Right forelimb (tissue), 1 donor: ENCODE measurements around the gene CNGB1.
"Not testable (repeated sequence)": the region's sequence is repeated elsewhere in the genome, so short reads cannot be mapped to it uniquely, and the experiment has no call there.

ENCODE experiments used
- DNase-seq: peaks from one replicate; pipeline ENCODE4 v3.0.0-alpha.2; 2018

CNGB1 gene

GRCh38 chr16:57923841-57924240 lies 47.1 kb downstream of the CNGB1 start:
- DNase-seq: no peak

- DNase-seq: no peak
Measured at GRCh38 chr16:57923418-57923817, 47.5 kb downstream of the CNGB1 start.

GRCh38 chr16:57920880-57921229 lies 50.1 kb downstream of the CNGB1 start:
- DNase-seq: no peak

GRCh38 chr16:57920215-57920879 lies 50.6 kb downstream of the CNGB1 start:
- peak; percentile 58 for DNase-seq

- DNase-seq: no peak
Measured at GRCh38 chr16:57918994-57919393, 51.9 kb downstream of the CNGB1 start.

GRCh38 chr16:57918444-57918843 lies 52.5 kb downstream of the CNGB1 start:
- DNase-seq: no peak

- DNase-seq: not testable (repeated sequence)
Measured at GRCh38 chr16:57917929-57918328, 53.0 kb downstream of the CNGB1 start.

GRCh38 chr16:57917489-57917888 lies 53.4 kb downstream of the CNGB1 start:
- DNase-seq: not testable (repeated sequence)

GRCh38 chr16:57916735-57917438 lies 54.0 kb downstream of the CNGB1 start:
- DNase-seq: no peak

GRCh38 chr16:57915811-57916488 lies 55.0 kb downstream of the CNGB1 start:
- DNase-seq: no peak

GRCh38 chr16:57915267-57915666 lies 55.7 kb downstream of the CNGB1 start:
- DNase-seq: no peak

GRCh38 chr16:57914244-57915173 lies 56.4 kb downstream of the CNGB1 start:
- no peak for DNase-seq

- DNase-seq: no peak
Measured at GRCh38 chr16:57912529-57913260, 58.2 kb downstream of the CNGB1 start.

- no peak for DNase-seq
Measured at GRCh38 chr16:57911743-57912142, 59.2 kb downstream of the CNGB1 start.

- DNase-seq: no peak
Measured at GRCh38 chr16:57910696-57911095, 60.2 kb downstream of the CNGB1 start.

- DNase-seq: no peak
Measured at GRCh38 chr16:57908409-57908987, 62.4 kb downstream of the CNGB1 start.

GRCh38 chr16:57906382-57907316 lies 64.3 kb downstream of the CNGB1 start:
- peak; percentile 52 for DNase-seq

GRCh38 chr16:57904101-57904500 lies 66.8 kb downstream of the CNGB1 start:
- DNase-seq: no peak

- DNase-seq: no peak
Measured at GRCh38 chr16:57903656-57904055, 67.3 kb downstream of the CNGB1 start.

GRCh38 chr16:57901480-57902069 lies 69.4 kb downstream of the CNGB1 start:
- DNase-seq: no peak
